Measurements from ENCODE around the gene AGAP1.

DNA sequence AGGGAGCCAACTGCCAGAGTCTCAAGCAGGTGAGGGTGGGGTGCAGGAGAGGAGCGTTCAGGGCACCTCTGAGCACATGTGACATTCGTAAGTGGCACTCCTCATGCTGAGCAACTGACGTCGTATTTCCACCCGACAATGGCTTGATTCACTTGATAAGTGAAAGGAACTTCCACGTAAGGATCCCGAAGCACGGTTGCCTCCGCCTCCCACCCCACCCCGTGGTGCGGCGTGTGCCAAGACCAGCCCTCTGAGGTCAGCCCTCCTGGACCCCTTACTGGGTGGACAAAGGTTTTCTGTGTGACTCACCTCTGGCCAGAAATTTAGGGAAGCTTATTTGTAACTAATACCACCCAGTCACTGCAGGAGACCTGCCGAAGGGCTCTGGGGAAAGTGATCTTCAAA, 59.9 kb downstream of the AGAP1 start:
- TF ChIP-seq POLR2A (IDR thresholded peaks at IDR 0.05) = no peak
- TF ChIP-seq, protein P1, sequence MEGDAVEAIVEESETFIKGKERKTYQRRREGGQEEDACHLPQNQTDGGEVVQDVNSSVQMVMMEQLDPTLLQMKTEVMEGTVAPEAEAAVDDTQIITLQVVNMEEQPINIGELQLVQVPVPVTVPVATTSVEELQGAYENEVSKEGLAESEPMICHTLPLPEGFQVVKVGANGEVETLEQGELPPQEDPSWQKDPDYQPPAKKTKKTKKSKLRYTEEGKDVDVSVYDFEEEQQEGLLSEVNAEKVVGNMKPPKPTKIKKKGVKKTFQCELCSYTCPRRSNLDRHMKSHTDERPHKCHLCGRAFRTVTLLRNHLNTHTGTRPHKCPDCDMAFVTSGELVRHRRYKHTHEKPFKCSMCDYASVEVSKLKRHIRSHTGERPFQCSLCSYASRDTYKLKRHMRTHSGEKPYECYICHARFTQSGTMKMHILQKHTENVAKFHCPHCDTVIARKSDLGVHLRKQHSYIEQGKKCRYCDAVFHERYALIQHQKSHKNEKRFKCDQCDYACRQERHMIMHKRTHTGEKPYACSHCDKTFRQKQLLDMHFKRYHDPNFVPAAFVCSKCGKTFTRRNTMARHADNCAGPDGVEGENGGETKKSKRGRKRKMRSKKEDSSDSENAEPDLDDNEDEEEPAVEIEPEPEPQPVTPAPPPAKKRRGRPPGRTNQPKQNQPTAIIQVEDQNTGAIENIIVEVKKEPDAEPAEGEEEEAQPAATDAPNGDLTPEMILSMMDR (IDR thresholded peaks at IDR 0.05) = no peak

Measured in uterus (tissue), 2 donors.